Esophagus muscularis mucosa (tissue), 4 donors: Measurements from ENCODE around the gene DCTPP1. TPM values are rescaled to one million over a fixed set of nuclear protein-coding genes. Genes with fewer than 3 reads are reported as not detected.
A peak's percentile ranks its signal among the peaks of the same experiment; 100 is the strongest.

ENCODE experiments used
- DNase-seq: peaks from one replicate; pipeline ENCODE4 v3.0.0-alpha.2; 2017; ENCODE audit errors: extremely low spot score
- H3K27ac ChIP-seq, 4 donors: fragments of 200-600 bp; sonication (generic); replicated peaks in 1 of 4; 1 replicate in 3 of 4; 2 replicates in 1 of 4; pipeline ENCODE4 v1.5.1; 2016 to 2019; ENCODE audit warnings: mild to moderate bottlenecking in 1 of 4
- H3K27me3 ChIP-seq, 4 donors: fragments of 200-600 bp; sonication (generic); one replicate each; pipeline versions ENCODE4 v1.5.1 to v1.6.0; 2016 to 2019
- H3K36me3 ChIP-seq, 4 donors: fragments of 200-600 bp; sonication (generic); one replicate each; pipeline ENCODE4 v1.5.1; 2016 to 2019
- H3K4me1 ChIP-seq, 4 donors: fragments of 200-600 bp; sonication (generic); one replicate each; pipeline ENCODE4 v1.5.1; 2016 to 2019
- H3K4me3 ChIP-seq, 4 donors: fragments of 200-600 bp; sonication (generic); 1 replicate in 2 of 4; 2 replicates in 2 of 4; pipeline ENCODE4 v1.5.1; 2016 to 2019; ENCODE audit warnings: mild to moderate bottlenecking in 4 of 4, moderate library complexity in 1 of 4
- H3K9me3 ChIP-seq, 4 donors: fragments of 200-600 bp; sonication (generic); 1 replicate in 3 of 4; 2 replicates in 1 of 4; pipeline ENCODE4 v1.5.1; 2016 to 2019
- CTCF ChIP-seq, 3 experiments: fragments of 200-600 bp in 2 of 3; fragments of 450-650 bp in 1 of 3; sonication (generic) in 2 of 3; IDR thresholded peaks; one replicate each; pipeline ENCODE4 v1.5.1; 2017 to 2019; ENCODE audit warnings: antibody characterized with exemption in 3 of 3, mild to moderate bottlenecking in 2 of 3, moderate library complexity in 1 of 3
- EP300 ChIP-seq: sonication (generic); formaldehyde crosslinking; IDR thresholded peaks from one replicate; pipeline ENCODE4 v1.6.1; 2017; ENCODE audit warnings: antibody characterized with exemption
- POLR2A ChIP-seq: fragments of 450-650 bp; IDR thresholded peaks from one replicate; pipeline ENCODE4 v1.6.1; 2017; ENCODE audit warnings: antibody characterized with exemption, moderate library complexity, mild to moderate bottlenecking, low read depth
- POLR2AphosphoS5 ChIP-seq, 2 donors: sonication (generic); formaldehyde crosslinking; IDR thresholded peaks; one replicate each; pipeline ENCODE4 v1.6.1; 2017; ENCODE audit warnings: antibody characterized with exemption in 2 of 2
- WGBS: methylation state at CpG from one replicate; pipeline ENCODE4 v1.1.5; 2018; 5-methylcytosine and 5-hydroxymethylcytosine counted together
- intact Hi-C: fragments of 100-400 bp; cut with DNase I; formaldehyde crosslinking; loops from one replicate; pipeline ENCODE4 v1.15.1; 2023
- total RNA-seq, 4 donors: library from RNA; depleted of rRNA; stranded (reverse); fragments of >200 nt; gene quantifications; one replicate each; pipeline versions ENCODE4 v1.1.0 to v1.2.1, GENCODE V29; 2016

DCTPP1 gene
- total RNA-seq, 4 donors from 2014 or later, result 11.1 to 21.7 (median 14.1) TPM

GRCh38 chr16:30474074-30474452 lies 44.2 kb upstream of the DCTPP1 start:
- Histone ChIP-seq H3K4me3 (peak overlapping the region in 1 of 4 donors; percentile 10), H3K9me3 (no peaks in the 10 kb centered on the region), H3K27me3 (peaks cover 0 to 47% (median 10%) of the 10 kb centered on the region in 4 donors), H3K36me3 (no peaks in the 10 kb centered on the region), H3K4me1 (peaks cover 0 to 3% (median 0%) of the 10 kb centered on the region in 4 donors), H3K27ac (no peak overlapping the region)
- intact Hi-C loops, result no loop called here
- no peak for DNase-seq
- WGBS, result 19% methylated on average over 14 of the region's 35 CpGs
- TF ChIP-seq POLR2A (no peak), POLR2AphosphoS5 (IDR thresholded peaks at IDR 0.05) (no peak), EP300 (no peak), CTCF (IDR thresholded peaks at IDR 0.05) (no peak)

- H3K36me3 ChIP-seq, result no peaks in the 10 kb centered on the region
- no peaks in the 10 kb centered on the region for H3K9me3 ChIP-seq
- 63% methylated on average over 17 of the region's 19 CpGs for WGBS
- peaks cover 0 to 47% (median 10%) of the 10 kb centered on the region in 4 donors for H3K27me3 ChIP-seq
- H3K4me3 ChIP-seq, result peak overlapping the region in 2 of 4 donors; percentile 10 to 26
- no peak overlapping the region for H3K27ac ChIP-seq
- no peak for DNase-seq
- H3K4me1 ChIP-seq, result peaks cover 0 to 3% (median 0%) of the 10 kb centered on the region in 4 donors
- TF ChIP-seq CTCF (IDR thresholded peaks at IDR 0.05) (no peak), POLR2A (no peak), POLR2AphosphoS5 (IDR thresholded peaks at IDR 0.05) (no peak), EP300 (no peak)
- intact Hi-C loops, result no loop called here
Observed at GRCh38 chr16:30473231-30474073, 43.6 kb upstream of the DCTPP1 start.

- H3K9me3 ChIP-seq, result no peaks in the 10 kb centered on the region
- DNase-seq, result no peak
- peaks cover 0 to 3% (median 0%) of the 10 kb centered on the region in 4 donors for H3K4me1 ChIP-seq
- TF ChIP-seq POLR2AphosphoS5 (IDR thresholded peaks at IDR 0.05) (no peak), CTCF (IDR thresholded peaks at IDR 0.05) (no peak), POLR2A (no peak), EP300 (no peak)
- intact Hi-C loops, result no loop called here
- peak within 1 kb of the TSS in 2 of 4 donors; percentile 10 to 26 for H3K4me3 ChIP-seq
- WGBS, result 58% methylated on average over 8 of the region's 8 CpGs
- peaks cover 0 to 47% (median 10%) of the 10 kb centered on the region in 4 donors for H3K27me3 ChIP-seq
- no peaks in the 10 kb centered on the region for H3K36me3 ChIP-seq
- no peak within 1 kb of the TSS for H3K27ac ChIP-seq
Observed at GRCh38 chr16:30472328-30472942, 42.6 kb upstream of the DCTPP1 start, which contains the start of gene ITGAL. ITGAL (plus strand) TSS chr16:30472742; CDS start chr16:30472838, 96 bp downstream.

- Histone ChIP-seq H3K4me1 (peaks cover 0 to 3% (median 0%) of the 10 kb centered on the region in 4 donors), H3K36me3 (no peaks in the 10 kb centered on the region), H3K27me3 (peaks cover 0 to 35% (median 10%) of the 10 kb centered on the region in 4 donors), H3K4me3 (no peak overlapping the region), H3K27ac (no peak overlapping the region), H3K9me3 (no peaks in the 10 kb centered on the region)
- WGBS, result 90% methylated on average over 8 of the region's 8 CpGs
- no peak for DNase-seq
- intact Hi-C loops, result no loop called here
- TF ChIP-seq CTCF (IDR thresholded peaks at IDR 0.05) (no peak), POLR2A (no peak), POLR2AphosphoS5 (IDR thresholded peaks at IDR 0.05) (no peak), EP300 (no peak)
Observed at GRCh38 chr16:30470632-30470995, 40.8 kb upstream of the DCTPP1 start.
